Tibial nerve (tissue), 3 donors: ENCODE data around the gene MAP3K7.

Experiments
- CTCF ChIP-seq, 5 experiments: fragments of 200-600 bp in 3 of 5; fragments of 450-650 bp in 2 of 5; sonication (generic) in 3 of 5; IDR thresholded peaks; one replicate each; pipeline ENCODE4 v1.5.1; 2016 to 2019; ENCODE audit warnings: antibody characterized with exemption in 5 of 5, mild to moderate bottlenecking in 3 of 5, moderate library complexity in 2 of 5
- POLR2A ChIP-seq, 2 donors: fragments of 450-650 bp; IDR thresholded peaks; one replicate each; pipeline ENCODE4 v1.6.1; 2017; ENCODE audit warnings: antibody characterized with exemption in 2 of 2, mild to moderate bottlenecking in 2 of 2, moderate library complexity in 2 of 2

GRCh38 chr6:90502381-90502780 lies 84.5 kb downstream of the MAP3K7 start:
- TF ChIP-seq POLR2A (IDR thresholded peaks at IDR 0.05) (no peak), CTCF (IDR thresholded peaks at IDR 0.05) (no peak)
